IgD-negative memory B cell (primary cell): ENCODE data around the gene COL18A1. TPM values are rescaled to one million over a fixed set of nuclear protein-coding genes. Genes with fewer than 3 reads are reported as not detected.
"Not testable (repeated sequence)": the region's sequence is repeated elsewhere in the genome, so short reads cannot be mapped to it uniquely, and the experiment has no call there.

ENCODE experiments used
- H3K27ac Mint-ChIP-seq, 3 donors: one replicate each; pipeline ENCODE4 v1.8.0; 2020 to 2022; ENCODE audit warnings: mild to moderate bottlenecking in 3 of 3, mixed read lengths in 3 of 3, moderate library complexity in 1 of 3
- H3K27me3 Mint-ChIP-seq: one replicate; pipeline ENCODE4 v1.8.0; 2021; ENCODE audit warnings: mixed read lengths
- H3K36me3 Mint-ChIP-seq: one replicate; pipeline ENCODE4 v1.8.0; 2020; ENCODE audit warnings: mild to moderate bottlenecking, mixed read lengths
- H3K4me1 Mint-ChIP-seq, 3 donors: one replicate each; pipeline ENCODE4 v1.8.0; 2020 to 2022; ENCODE audit warnings: mixed read lengths in 3 of 3, mild to moderate bottlenecking in 1 of 3
- H3K4me3 Mint-ChIP-seq, 4 donors: one replicate each; pipeline ENCODE4 v1.8.0; 2020 to 2022; ENCODE audit warnings: mild to moderate bottlenecking in 4 of 4, mixed read lengths in 4 of 4, moderate library complexity in 3 of 4
- H3K9me3 Mint-ChIP-seq, 3 donors: one replicate each; pipeline ENCODE4 v1.8.0; 2020 to 2021; ENCODE audit warnings: mixed read lengths in 3 of 3, mild to moderate bottlenecking in 1 of 3
- polyA plus RNA-seq: library from polyadenylated mRNA; unstranded; fragments of 300-500 nt; fragmentation: Illumina TruSeq; gene quantifications from one replicate; pipeline ENCODE4 v1.2.3, GENCODE V29; 2021

COL18A1 gene
- 4.0 TPM for polyA plus RNA-seq

- Mint-ChIP-seq H3K27ac (peak within 1 kb of the TSS in 1 of 3 donors; percentile 76), H3K27me3 (peaks cover 55% of the 10 kb centered on the region), H3K4me3 (peak within 1 kb of the TSS; percentile 46 to 95 (median 82)), H3K36me3 (peaks cover 2% of the 10 kb centered on the region), H3K4me1 (peaks cover 5 to 6% (median 5%) of the 10 kb centered on the region in 3 donors), H3K9me3 (peaks cover 0 to 14% (median 10%) of the 10 kb centered on the region in 3 donors)
These were observed at the start of gene COL18A1 for GRCh38 chr21:45404730-45405270. Gene COL18A1, plus strand, starts transcription at chr21:45405165. Its CDS starts 66 bp downstream, at chr21:45405231.

GRCh38 chr21:45355573-45355972 lies 49.4 kb upstream of the COL18A1 start:
- Mint-ChIP-seq H3K4me3 (no peak overlapping the region), H3K27me3 (peaks cover 15% of the 10 kb centered on the region), H3K36me3 (no peaks in the 10 kb centered on the region), H3K4me1 (peaks cover 0 to 5% (median 5%) of the 10 kb centered on the region in 3 donors), H3K27ac (no peak overlapping the region), H3K9me3 (no peaks in the 10 kb centered on the region)

GRCh38 chr21:45356251-45356650 lies 48.7 kb upstream of the COL18A1 start:
- peaks cover 0 to 5% (median 5%) of the 10 kb centered on the region in 3 donors for H3K4me1 Mint-ChIP-seq
- H3K27ac Mint-ChIP-seq = no peak overlapping the region
- H3K36me3 Mint-ChIP-seq = no peaks in the 10 kb centered on the region
- H3K27me3 Mint-ChIP-seq = peaks cover 15% of the 10 kb centered on the region
- no peaks in the 10 kb centered on the region for H3K9me3 Mint-ChIP-seq
- H3K4me3 Mint-ChIP-seq = no peak overlapping the region

GRCh38 chr21:45356653-45357435 lies 48.1 kb upstream of the COL18A1 start:
- Mint-ChIP-seq H3K27me3 (peaks cover 15% of the 10 kb centered on the region), H3K4me1 (peaks cover 0 to 5% (median 5%) of the 10 kb centered on the region in 3 donors), H3K36me3 (no peaks in the 10 kb centered on the region), H3K4me3 (no peak overlapping the region), H3K9me3 (no peaks in the 10 kb centered on the region), H3K27ac (no peak overlapping the region)

- H3K4me1 Mint-ChIP-seq = peaks cover 0 to 5% (median 5%) of the 10 kb centered on the region in 3 donors
- H3K27ac Mint-ChIP-seq = no peak overlapping the region
These were observed 47.3 kb upstream of the COL18A1 start for GRCh38 chr21:45357436-45358260.

GRCh38 chr21:45358261-45358670 lies 46.7 kb upstream of the COL18A1 start:
- Mint-ChIP-seq H3K27ac (no peak overlapping the region), H3K4me3 (no peak overlapping the region), H3K4me1 (peaks cover 0 to 5% (median 5%) of the 10 kb centered on the region in 3 donors), H3K36me3 (no peaks in the 10 kb centered on the region), H3K9me3 (no peaks in the 10 kb centered on the region), H3K27me3 (peaks cover 19% of the 10 kb centered on the region)

More at GRCh38 chr21:45357436-45358260, 47.3 kb upstream of the COL18A1 start:
- Mint-ChIP-seq H3K36me3 (no peaks in the 10 kb centered on the region), H3K27me3 (peaks cover 17% of the 10 kb centered on the region), H3K4me3 (no peak overlapping the region), H3K9me3 (no peaks in the 10 kb centered on the region)

GRCh38 chr21:45358711-45359310 lies 46.2 kb upstream of the COL18A1 start:
- Mint-ChIP-seq H3K27me3 (peaks cover 19% of the 10 kb centered on the region), H3K36me3 (no peaks in the 10 kb centered on the region), H3K27ac (no peak overlapping the region), H3K4me3 (no peak overlapping the region), H3K4me1 (peaks cover 0 to 5% (median 5%) of the 10 kb centered on the region in 3 donors), H3K9me3 (no peaks in the 10 kb centered on the region)

GRCh38 chr21:45359451-45360217 lies 45.3 kb upstream of the COL18A1 start:
- Mint-ChIP-seq H3K4me3 (no peak overlapping the region), H3K27me3 (peaks cover 25% of the 10 kb centered on the region), H3K9me3 (no peaks in the 10 kb centered on the region), H3K36me3 (peaks cover 3% of the 10 kb centered on the region), H3K4me1 (peaks cover 0 to 9% (median 8%) of the 10 kb centered on the region in 3 donors), H3K27ac (no peak overlapping the region)

- Mint-ChIP-seq H3K4me3 (no peak overlapping the region), H3K27ac (no peak overlapping the region), H3K9me3 (no peaks in the 10 kb centered on the region), H3K27me3 (peaks cover 29% of the 10 kb centered on the region), H3K4me1 (peaks cover 0 to 5% (median 3%) of the 10 kb centered on the region in 3 donors), H3K36me3 (peaks cover 3% of the 10 kb centered on the region)
These were observed 43.6 kb upstream of the COL18A1 start for GRCh38 chr21:45361033-45361997.

- Mint-ChIP-seq H3K4me1 (peaks cover 0 to 5% (median 3%) of the 10 kb centered on the region in 3 donors), H3K4me3 (no peak overlapping the region), H3K27ac (no peak overlapping the region), H3K36me3 (peaks cover 3% of the 10 kb centered on the region), H3K9me3 (no peaks in the 10 kb centered on the region), H3K27me3 (peaks cover 25% of the 10 kb centered on the region)
These were observed 42.8 kb upstream of the COL18A1 start for GRCh38 chr21:45362077-45362747.

- Mint-ChIP-seq H3K27me3 (peaks cover 23% of the 10 kb centered on the region), H3K36me3 (peaks cover 3% of the 10 kb centered on the region), H3K9me3 (no peaks in the 10 kb centered on the region), H3K27ac (no peak overlapping the region), H3K4me1 (peaks cover 0 to 5% (median 3%) of the 10 kb centered on the region in 3 donors), H3K4me3 (no peak overlapping the region)
These were observed 42.2 kb upstream of the COL18A1 start for GRCh38 chr21:45362748-45363145.

GRCh38 chr21:45363272-45363671 lies 41.7 kb upstream of the COL18A1 start:
- H3K4me3 Mint-ChIP-seq, H3K36me3 Mint-ChIP-seq, H3K27ac Mint-ChIP-seq, H3K9me3 Mint-ChIP-seq, H3K4me1 Mint-ChIP-seq: not testable (repeated sequence)
- H3K27me3 Mint-ChIP-seq = peaks cover 21% of the 10 kb centered on the region
